LNCAP (cell line): ENCODE results near the gene CD7.

Experiments
- CTCF ChIP-seq: fragments of 450-650 bp; IDR thresholded peaks from 2 replicates; pipeline ENCODE4 v1.5.1; 2017; ENCODE audit warnings: mild to moderate bottlenecking

The CD7 gene

GRCh38 chr17:82281076-82281475 is 36.3 kb downstream of the CD7 start:
- TF ChIP-seq CTCF, result no peak

GRCh38 chr17:82280537-82280936 is 36.9 kb downstream of the CD7 start:
- TF ChIP-seq CTCF, result no peak

- TF ChIP-seq CTCF, result no peak
Observed at GRCh38 chr17:82278786-82279391, 38.5 kb downstream of the CD7 start.

GRCh38 chr17:82278308-82278707 is 39.1 kb downstream of the CD7 start:
- no peak for TF ChIP-seq CTCF

GRCh38 chr17:82277851-82278250 is 39.6 kb downstream of the CD7 start:
- TF ChIP-seq CTCF, result no peak

GRCh38 chr17:82276938-82277337 is 40.5 kb downstream of the CD7 start:
- no peak for TF ChIP-seq CTCF

GRCh38 chr17:82275326-82275725 is 42.1 kb downstream of the CD7 start:
- no peak for TF ChIP-seq CTCF
